KOPT-K1 (cell line): ENCODE results near the gene FHIT.
A peak's percentile ranks its signal among the peaks of the same experiment; 100 is the strongest.

Experiments used
- H3K27ac ChIP-seq: fragments of 200-600 bp; sonication (generic); 2 replicates; pipeline ENCODE4 v1.5.1; 2016; ENCODE audit warnings: antibody characterized with exemption, mild to moderate bottlenecking, low read depth, low read length; ENCODE audit not compliant: poor library complexity, severe bottlenecking
- H3K36me3 ChIP-seq: fragments of 200-600 bp; sonication (generic); 2 replicates; pipeline ENCODE4 v1.5.1; 2017; ENCODE audit warnings: antibody characterized with exemption, mild to moderate bottlenecking, low read length, moderate library complexity; ENCODE audit not compliant: insufficient read depth
- H3K9me3 ChIP-seq: fragments of 200-600 bp; sonication (generic); 2 replicates; pipeline ENCODE4 v1.5.1; 2017; ENCODE audit warnings: antibody characterized with exemption, low read length, mild to moderate bottlenecking; ENCODE audit not compliant: insufficient read depth, poor library complexity, severe bottlenecking

The FHIT gene

DNA sequence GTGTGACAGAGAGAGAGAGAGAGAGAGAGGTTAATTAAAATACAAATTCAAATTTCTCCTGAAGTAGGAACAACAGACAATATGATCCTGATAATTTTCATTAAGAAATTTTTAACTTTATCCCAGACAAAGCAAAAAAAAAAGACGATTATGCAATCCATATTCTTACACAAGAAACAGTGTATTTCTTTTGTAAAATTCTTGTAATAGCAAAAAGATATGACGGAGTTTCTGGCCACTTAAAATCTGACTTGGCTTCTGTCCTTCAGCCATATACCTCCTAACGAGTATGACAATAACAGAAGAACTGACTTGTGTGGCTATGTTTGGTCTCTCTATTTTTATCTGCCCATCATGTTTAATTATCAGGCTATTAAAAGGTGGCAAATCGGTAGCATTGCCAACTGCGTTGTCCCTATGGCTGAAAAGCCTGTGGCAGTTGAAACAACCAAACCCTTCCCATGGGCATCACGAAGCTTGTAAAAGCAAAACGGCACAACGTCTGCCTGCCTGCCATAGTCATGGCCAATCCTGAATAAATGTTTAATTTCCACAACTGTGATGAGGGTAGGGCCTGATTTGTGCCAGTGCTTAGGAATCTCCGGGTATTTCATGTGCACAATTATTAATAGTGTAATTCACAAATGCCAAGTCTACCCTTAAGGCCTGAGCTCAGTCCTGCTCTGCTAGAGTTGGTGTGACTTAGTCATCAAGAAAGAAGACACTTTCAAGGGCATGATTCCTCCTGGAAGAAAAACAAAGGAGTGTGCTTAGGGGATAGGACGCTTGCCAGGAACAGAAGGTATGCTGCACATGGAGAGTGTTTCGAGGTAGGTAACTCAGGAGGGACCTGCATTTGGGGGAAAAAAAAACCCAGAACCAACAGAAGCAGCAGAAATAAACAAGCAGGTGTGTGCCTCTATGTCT lies 1090.2 kb downstream of the FHIT start:
- peak overlapping the region; percentile 44 for H3K27ac ChIP-seq
- H3K9me3 ChIP-seq: no peaks in the 10 kb centered on the region
- no peaks in the 10 kb centered on the region for H3K36me3 ChIP-seq

DNA sequence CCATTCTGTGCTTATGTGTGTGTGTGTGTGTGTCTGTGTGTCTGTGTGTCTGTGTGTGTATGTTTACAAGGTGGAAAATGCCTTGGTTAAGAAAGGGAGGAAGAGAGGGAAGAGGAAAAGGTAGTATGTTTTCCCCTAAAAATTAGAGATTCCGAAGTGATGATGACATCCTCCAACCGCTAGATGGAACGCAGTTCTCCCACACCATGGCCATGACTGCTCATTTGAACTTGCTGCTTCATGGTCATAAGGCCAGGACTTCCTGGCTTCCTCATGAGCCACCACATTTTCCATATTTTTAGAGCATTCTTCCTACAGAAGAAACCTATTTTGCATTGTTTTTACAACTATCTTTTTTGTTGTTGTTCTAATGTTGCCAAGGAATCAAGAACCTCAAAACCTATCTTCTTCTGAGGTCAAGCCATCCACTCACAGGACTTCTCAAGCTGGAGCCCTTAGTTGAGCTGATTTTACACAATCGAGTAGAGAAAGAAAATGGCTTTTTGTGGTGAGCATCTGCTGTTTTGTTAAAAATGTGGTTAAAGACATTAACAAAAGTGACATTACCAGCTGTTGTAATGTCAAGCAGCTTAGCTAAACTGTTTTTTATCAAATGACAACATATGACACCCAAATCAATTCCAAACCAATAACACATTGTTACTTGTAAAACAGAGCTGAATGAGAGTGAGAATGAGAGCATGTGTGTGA lies 1091.0 kb downstream of the FHIT start:
- Histone ChIP-seq H3K27ac (peak overlapping the region; percentile 44), H3K36me3 (no peaks in the 10 kb centered on the region), H3K9me3 (no peaks in the 10 kb centered on the region)

DNA sequence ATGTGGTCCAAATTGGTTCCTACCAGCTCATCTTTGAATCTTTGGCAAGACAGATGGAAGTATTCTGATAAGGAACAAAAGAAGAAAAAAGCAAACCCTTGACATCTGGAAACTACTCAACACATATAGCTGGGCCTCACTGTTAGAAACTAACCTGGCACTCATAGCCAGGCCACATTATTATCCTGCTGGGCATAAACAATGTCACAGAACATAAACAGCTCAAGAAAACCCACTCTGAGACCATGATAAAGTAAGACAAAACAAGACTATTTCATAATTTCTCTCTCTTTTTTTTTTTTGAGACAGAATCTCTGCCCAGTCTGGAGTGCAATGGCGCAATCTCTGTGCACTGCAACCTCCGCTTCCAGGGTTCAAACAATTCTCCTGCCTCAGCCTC lies 1093.2 kb downstream of the FHIT start:
- no peaks in the 10 kb centered on the region for H3K9me3 ChIP-seq
- no peaks in the 10 kb centered on the region for H3K36me3 ChIP-seq

DNA sequence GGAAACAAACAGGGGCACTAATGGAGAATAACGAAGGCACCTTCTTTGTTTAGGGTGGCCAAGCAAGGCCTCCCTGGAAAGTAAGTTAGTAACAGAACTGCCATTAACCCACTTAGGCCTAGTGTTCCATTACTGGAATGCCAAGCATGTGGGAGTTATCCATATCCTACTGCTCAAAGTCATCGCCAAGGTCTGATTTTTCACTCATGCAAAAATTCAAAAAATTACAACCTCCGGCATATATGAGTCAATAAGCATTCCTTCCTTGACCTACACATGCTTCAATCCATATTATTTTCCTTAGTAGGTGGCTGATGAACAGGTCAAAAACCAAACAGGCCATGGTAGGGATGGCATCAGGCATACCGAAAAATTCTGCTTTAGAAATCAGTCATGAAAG lies 1097.2 kb downstream of the FHIT start:
- Histone ChIP-seq H3K36me3 (no peaks in the 10 kb centered on the region), H3K9me3 (no peaks in the 10 kb centered on the region), H3K27ac (no peak overlapping the region)

More for the DNA sequence above, 1093.2 kb downstream of the FHIT start:
- no peak overlapping the region for H3K27ac ChIP-seq

DNA sequence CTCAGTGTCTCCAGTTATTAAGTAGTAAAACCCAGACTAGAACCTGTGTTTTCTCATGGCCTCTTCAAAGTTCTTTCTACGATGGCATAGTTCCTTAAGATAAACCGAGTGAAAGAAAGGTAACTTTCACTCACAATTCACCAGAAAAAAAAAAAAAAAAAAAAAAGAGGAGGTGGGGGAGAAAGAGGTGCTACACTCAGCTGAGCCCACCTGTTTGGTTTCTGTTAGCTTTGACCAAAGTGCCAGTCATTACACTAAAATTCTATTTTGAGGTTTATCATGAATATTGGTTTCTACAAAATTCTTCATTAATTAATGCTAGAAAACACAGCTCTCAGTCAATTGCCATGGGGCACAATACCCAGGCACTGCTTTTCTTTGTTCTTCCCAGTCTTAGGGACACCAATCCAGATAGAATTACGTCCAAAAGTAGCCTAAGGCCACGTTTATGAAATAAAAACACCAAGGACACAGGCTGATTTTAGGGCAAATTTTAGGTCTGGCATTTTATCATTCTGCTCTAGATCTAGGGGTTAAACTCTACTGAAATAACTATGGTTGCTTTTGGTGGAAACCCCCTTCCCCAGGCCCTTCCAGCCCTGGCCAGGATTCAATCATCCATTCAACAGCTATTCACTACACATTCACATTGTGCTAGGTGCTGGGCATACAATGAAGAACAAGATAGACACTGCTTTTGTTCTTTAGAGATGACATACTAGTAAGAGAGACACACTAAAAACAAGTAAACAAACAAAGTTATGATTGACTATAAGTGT lies 1097.8 kb downstream of the FHIT start:
- Histone ChIP-seq H3K36me3 (no peaks in the 10 kb centered on the region), H3K9me3 (no peaks in the 10 kb centered on the region), H3K27ac (no peak overlapping the region)

DNA sequence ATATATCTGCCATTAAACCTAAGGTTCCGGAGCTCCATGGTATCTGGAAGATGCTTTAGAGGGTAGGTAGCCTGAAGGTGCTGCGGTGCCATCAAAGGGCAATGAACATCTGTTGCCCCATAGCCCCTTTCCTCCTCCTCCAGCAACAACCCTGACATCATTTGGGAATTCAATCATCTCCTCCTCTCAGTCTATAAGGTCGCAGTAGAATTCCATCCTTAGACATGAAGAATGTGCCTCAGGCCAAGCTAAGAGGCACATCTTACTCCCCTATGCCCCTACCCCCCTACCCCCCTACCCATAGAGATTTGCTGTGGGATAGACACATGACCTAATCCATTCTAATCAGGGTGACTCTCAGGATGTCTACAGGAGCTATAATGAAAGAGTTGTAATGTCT lies 1101.8 kb downstream of the FHIT start:
- H3K9me3 ChIP-seq: no peaks in the 10 kb centered on the region
- no peaks in the 10 kb centered on the region for H3K36me3 ChIP-seq
- no peak overlapping the region for H3K27ac ChIP-seq

DNA sequence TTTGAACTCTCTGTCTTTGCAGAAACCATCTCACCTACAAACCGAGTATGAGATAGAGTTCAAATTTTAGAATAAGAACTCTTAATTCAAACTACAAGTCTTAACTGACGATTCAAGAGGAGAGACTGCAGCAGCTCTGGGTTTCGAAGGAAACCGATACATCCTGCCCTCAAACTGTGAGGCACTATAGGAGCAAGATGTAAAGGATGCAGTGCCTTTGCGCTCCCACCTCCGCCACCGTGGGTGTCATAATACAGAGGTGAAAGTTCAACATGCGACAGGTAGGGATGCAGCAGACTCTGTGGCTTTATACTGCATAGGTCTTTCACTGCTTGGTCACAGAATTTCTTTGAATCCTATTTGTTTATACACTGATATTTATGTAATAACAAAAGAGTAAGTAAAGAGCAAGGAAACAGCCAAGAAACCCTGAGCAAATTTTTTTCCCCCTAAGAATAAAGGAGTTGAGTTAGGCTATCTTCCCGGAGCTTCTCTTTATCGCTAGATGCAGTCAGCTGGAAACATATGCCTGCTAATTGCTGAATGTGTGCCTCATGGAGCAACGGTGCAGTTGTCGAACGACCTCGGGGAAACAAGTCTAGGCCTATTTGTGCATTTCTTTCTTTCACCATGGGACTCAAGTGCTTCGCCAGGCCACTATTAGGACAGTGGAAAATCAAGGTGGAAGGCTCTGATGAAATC lies 1103.9 kb downstream of the FHIT start:
- Histone ChIP-seq H3K9me3 (no peaks in the 10 kb centered on the region), H3K27ac (no peak overlapping the region), H3K36me3 (no peaks in the 10 kb centered on the region)

DNA sequence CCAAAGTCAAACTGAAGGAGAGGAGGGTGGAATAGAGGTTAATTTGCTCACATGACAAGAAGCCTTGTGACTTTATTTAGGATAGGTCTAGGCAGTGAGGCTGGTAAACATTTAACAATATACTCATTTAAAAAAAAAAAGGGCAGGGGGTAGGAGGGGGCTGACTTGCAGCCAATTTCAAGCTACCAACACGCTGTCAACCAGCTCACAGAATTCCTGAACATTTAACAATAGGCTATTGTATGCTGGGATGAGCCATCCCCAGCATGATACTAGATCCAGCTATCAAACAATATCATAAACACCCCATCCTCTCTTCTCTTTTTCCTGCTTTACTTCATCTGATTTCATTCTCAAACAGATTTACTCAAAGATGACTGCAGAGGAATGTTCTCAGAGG lies 1105.1 kb downstream of the FHIT start:
- H3K36me3 ChIP-seq: no peaks in the 10 kb centered on the region
- no peaks in the 10 kb centered on the region for H3K9me3 ChIP-seq
- no peak overlapping the region for H3K27ac ChIP-seq

DNA sequence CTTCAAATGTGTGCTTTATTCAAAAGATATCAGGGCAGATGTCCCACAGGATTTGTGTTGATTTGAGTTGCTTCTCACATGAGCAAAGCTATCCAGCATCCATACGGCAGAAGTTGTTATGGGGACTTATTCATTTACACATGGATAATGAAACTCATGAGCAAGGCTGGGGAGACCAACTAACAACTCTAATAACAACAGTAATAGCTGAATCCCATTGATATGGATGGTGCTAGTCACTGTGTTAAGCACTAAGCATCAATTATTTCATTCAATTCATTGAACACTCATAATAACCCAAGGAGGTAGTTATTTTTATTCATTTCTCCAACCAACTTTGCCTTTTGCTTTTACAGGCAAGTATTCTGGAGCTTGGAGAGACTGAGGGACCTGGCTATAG lies 1107.2 kb downstream of the FHIT start:
- H3K27ac ChIP-seq: no peak overlapping the region
- no peaks in the 10 kb centered on the region for H3K36me3 ChIP-seq
- H3K9me3 ChIP-seq: no peaks in the 10 kb centered on the region

DNA sequence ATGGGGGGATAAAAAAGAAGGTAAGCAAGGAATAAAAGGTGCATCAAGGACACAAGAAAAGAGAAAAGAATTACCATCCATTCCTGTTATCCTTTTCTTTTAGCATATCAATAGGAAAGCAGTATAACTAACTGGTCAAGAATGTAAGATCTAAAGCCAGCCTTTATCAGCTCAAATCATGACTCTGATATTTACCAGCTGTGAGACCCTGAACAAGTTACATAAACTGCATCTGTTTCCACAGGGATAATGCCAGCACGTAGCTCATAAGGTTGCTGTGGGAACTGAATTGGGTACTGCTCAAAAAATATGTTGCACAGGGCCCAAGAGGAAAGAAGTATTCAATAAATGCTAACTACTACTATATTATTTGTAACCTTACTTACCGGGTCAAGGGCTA lies 1109.2 kb downstream of the FHIT start:
- Histone ChIP-seq H3K27ac (no peak overlapping the region), H3K36me3 (no peaks in the 10 kb centered on the region), H3K9me3 (no peaks in the 10 kb centered on the region)

DNA sequence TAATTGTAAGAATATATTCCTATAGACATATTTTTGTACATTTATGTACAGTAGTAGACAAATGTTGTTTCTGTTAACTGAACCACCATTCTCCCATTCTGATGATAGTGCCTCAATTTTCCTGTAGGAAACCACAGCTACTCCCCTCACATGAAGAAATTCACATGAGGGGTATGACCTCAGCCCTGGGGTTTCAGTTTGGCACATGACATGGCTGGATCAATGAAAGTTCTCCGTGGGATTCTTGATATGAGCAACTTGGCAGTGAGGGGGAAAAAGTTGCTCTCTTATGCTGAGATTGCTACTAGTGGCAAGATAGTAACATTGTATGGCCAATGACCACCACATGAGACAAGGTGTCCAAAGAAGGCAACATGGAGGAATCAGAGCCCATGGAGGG lies 1111.1 kb downstream of the FHIT start:
- Histone ChIP-seq H3K27ac (no peak overlapping the region), H3K36me3 (no peaks in the 10 kb centered on the region), H3K9me3 (no peaks in the 10 kb centered on the region)

DNA sequence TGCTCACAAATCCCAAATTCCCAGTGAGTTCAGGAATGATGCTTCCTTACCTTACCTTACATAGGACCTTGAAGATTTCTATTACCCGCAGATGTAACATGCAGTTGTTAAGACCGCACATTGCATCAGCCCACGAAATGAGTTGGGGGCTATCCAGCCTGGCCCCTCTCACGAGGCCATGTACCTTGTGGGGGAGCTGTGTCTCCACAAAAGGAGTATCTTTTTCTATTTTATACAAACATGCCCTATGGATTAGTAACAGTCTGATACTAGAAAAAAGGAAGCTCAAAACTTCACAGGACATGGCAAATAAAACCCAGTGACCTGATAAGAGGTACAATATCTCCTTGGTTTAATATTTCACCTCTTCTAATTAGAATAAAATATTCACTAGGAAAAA lies 1114.7 kb downstream of the FHIT start:
- Histone ChIP-seq H3K36me3 (no peaks in the 10 kb centered on the region), H3K9me3 (no peaks in the 10 kb centered on the region), H3K27ac (no peak overlapping the region)

DNA sequence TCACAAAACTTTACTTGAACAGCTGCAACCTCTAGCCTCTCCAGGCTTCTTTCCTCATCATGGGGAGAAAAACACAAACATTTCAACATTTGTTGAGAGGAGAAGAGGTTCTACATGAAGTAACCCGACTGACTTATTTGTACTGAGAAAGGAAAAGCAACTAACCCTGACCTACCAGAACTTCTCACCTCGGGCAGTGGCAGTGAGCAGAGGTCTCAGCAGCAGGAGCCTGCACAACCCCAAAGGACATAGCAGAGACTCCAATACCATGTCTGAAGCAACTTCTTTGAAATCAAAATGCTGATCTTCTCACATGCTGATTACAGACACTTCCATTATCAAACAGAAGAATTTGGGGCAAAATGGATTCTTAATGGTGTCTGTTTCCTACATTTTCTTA lies 1115.8 kb downstream of the FHIT start:
- Histone ChIP-seq H3K36me3 (no peaks in the 10 kb centered on the region), H3K27ac (no peak overlapping the region), H3K9me3 (no peaks in the 10 kb centered on the region)

DNA sequence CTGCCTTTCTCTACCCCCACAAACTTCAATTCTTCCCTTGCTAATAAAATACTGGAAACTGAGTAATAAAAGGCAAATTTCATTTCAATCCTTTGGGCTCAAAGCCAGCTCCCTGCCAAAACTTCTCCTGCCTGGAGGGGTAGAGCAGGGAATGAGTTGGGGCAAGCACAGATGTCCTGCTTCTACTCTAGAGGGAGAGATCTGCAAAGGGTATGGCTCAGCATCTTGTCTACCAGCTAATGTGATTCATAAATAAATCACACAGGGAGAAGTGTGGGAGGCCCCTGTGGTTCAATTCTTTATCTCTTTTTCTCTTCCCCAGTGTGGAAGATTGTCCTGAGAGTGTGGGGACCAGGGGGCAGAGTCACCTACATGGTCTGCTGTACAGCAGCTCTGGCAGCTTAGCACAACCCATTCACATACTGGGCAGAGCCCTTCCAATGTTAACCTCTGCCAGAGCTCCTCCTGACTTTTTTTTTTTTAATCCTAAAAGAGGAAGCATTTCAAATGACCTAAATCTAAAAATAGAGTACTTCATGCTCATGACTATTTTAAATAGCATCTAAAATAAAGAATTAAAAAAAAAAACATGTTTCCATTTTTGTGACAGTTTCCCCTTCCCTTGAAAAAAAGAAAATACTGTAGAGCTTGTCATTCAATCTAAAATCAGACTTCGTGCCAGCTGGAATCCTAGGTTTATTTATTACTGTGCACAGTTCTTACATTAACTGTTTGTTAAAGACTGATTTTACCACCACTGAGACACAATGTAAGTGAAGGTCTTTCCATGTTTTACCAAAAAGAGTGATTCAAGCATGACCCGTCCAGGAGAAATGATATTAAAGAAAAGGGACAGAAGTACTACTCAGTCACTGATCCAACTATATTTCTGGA lies 1117.7 kb downstream of the FHIT start:
- Histone ChIP-seq H3K27ac (no peak overlapping the region), H3K9me3 (no peaks in the 10 kb centered on the region), H3K36me3 (no peaks in the 10 kb centered on the region)
